H9 (cell line): ENCODE results near the gene CARHSP1. TPM values are rescaled to one million over a fixed set of nuclear protein-coding genes. Genes with fewer than 3 reads are reported as not detected.

Experiments used
- DNase-seq: peaks from one replicate; pipeline ENCODE4 v3.0.0-alpha.2; 2017
- H2AFZ ChIP-seq: one replicate; pipeline ENCODE4 v1.6.1; 2013; ENCODE audit warnings: mild to moderate bottlenecking, low read length, control low read depth, moderate library complexity
- H2AK5ac ChIP-seq: 2 replicates; pipeline ENCODE4 v1.6.1; 2013; ENCODE audit warnings: low read length, control low read depth, mixed read lengths; ENCODE audit not compliant: insufficient read length
- H2BK120ac ChIP-seq: one replicate; pipeline ENCODE4 v1.6.1; 2013; ENCODE audit warnings: low read depth, mild to moderate bottlenecking, low read length, control low read depth, inconsistent platforms; ENCODE audit not compliant: poor library complexity, severe bottlenecking
- H2BK12ac ChIP-seq: 2 replicates; pipeline ENCODE4 v1.6.1; 2013; ENCODE audit warnings: low read length, control low read depth, mixed read lengths, low read depth; ENCODE audit not compliant: insufficient read length
- H2BK15ac ChIP-seq: 2 replicates; pipeline ENCODE4 v1.6.1; 2013; ENCODE audit warnings: low read depth, low read length, control low read depth
- H2BK20ac ChIP-seq: one replicate; pipeline ENCODE4 v1.6.1; 2013; ENCODE audit warnings: low read depth, mild to moderate bottlenecking, low read length, control low read depth, inconsistent platforms; ENCODE audit not compliant: poor library complexity, severe bottlenecking
- H2BK5ac ChIP-seq: 2 replicates; pipeline ENCODE4 v1.6.1; 2013; ENCODE audit warnings: low read length, control low read depth, mixed read lengths; ENCODE audit not compliant: insufficient read length
- H3K14ac ChIP-seq: 2 replicates; pipeline ENCODE4 v1.6.1; 2013; ENCODE audit warnings: low read length, control low read depth; ENCODE audit not compliant: insufficient read depth
- H3K18ac ChIP-seq: 2 replicates; pipeline ENCODE4 v1.6.1; 2013; ENCODE audit warnings: low read depth, mild to moderate bottlenecking, mixed read lengths, low read length, control low read depth; ENCODE audit not compliant: insufficient read length
- H3K23ac ChIP-seq: 2 replicates; pipeline ENCODE4 v1.6.1; 2013; ENCODE audit warnings: low read length, control low read depth, mixed read lengths, low read depth; ENCODE audit not compliant: insufficient read length
- H3K23me2 ChIP-seq: 2 replicates; pipeline ENCODE4 v1.6.1; 2013; ENCODE audit warnings: low read depth, mild to moderate bottlenecking, mixed read lengths, low read length, control low read depth; ENCODE audit not compliant: insufficient read length, poor library complexity, severe bottlenecking
- H3K27ac ChIP-seq: 2 replicates; pipeline ENCODE4 v1.5.1; 2013; ENCODE audit warnings: low read length, control low read depth, mixed read lengths, low read depth; ENCODE audit not compliant: insufficient read length
- H3K27me3 ChIP-seq: 2 replicates; pipeline ENCODE4 v1.6.1; 2013; ENCODE audit warnings: low read length, control low read depth, inconsistent platforms; ENCODE audit not compliant: insufficient read depth
- H3K4ac ChIP-seq: 2 replicates; pipeline ENCODE4 v1.6.1; 2013; ENCODE audit warnings: low read depth, mild to moderate bottlenecking, control low read depth, inconsistent platforms, low read length, moderate library complexity
- H3K4me1 ChIP-seq: 2 replicates; pipeline ENCODE4 v1.6.1; 2013; ENCODE audit warnings: low read length, control low read depth, inconsistent platforms; ENCODE audit not compliant: insufficient read depth
- H3K4me2 ChIP-seq: 2 replicates; pipeline ENCODE4 v1.6.1; 2013; ENCODE audit warnings: low read length, control low read depth, mixed read lengths; ENCODE audit not compliant: insufficient read length, insufficient read depth
- H3K56ac ChIP-seq: 2 replicates; pipeline ENCODE4 v1.6.1; 2013; ENCODE audit warnings: low read depth, mild to moderate bottlenecking, mixed read lengths, low read length, control low read depth; ENCODE audit not compliant: insufficient read length
- H3K79me1 ChIP-seq: 2 replicates; pipeline ENCODE4 v1.6.1; 2013; ENCODE audit warnings: low read depth, mild to moderate bottlenecking, moderate library complexity, low read length, control low read depth, inconsistent platforms; ENCODE audit not compliant: insufficient read depth, poor library complexity, severe bottlenecking
- H3K79me2 ChIP-seq: 2 replicates; pipeline ENCODE4 v1.6.1; 2013; ENCODE audit warnings: low read length, control low read depth, inconsistent platforms; ENCODE audit not compliant: insufficient read depth
- H3K9ac ChIP-seq: 2 replicates; pipeline ENCODE4 v1.6.1; 2013; ENCODE audit warnings: low read length, control low read depth, mixed read lengths; ENCODE audit not compliant: insufficient read length; ENCODE audit errors: extremely low read depth
- H3K9me3 ChIP-seq: one replicate; pipeline ENCODE4 v1.6.1; 2013; ENCODE audit warnings: low read depth, low read length, inconsistent platforms; ENCODE audit not compliant: control insufficient read depth
- H3T11ph ChIP-seq: one replicate; pipeline ENCODE4 v1.6.1; 2013; ENCODE audit warnings: mild to moderate bottlenecking, low read length, control low read depth, inconsistent platforms
- H4K20me1 ChIP-seq: one replicate; pipeline ENCODE4 v1.6.1; 2013; ENCODE audit not compliant: control insufficient read depth, insufficient read length, insufficient read depth
- H4K5ac ChIP-seq: 2 replicates; pipeline ENCODE4 v1.6.1; 2013; ENCODE audit warnings: low read depth, mild to moderate bottlenecking, mixed read lengths, low read length, control low read depth; ENCODE audit not compliant: insufficient read length
- H4K8ac ChIP-seq: replicated peaks from 2 replicates; pipeline ENCODE4 v1.6.1; 2013; ENCODE audit warnings: low read length, control low read depth, mixed read lengths, low read depth; ENCODE audit not compliant: insufficient read length
- H4K91ac ChIP-seq: 2 replicates; pipeline ENCODE4 v1.6.1; 2013; ENCODE audit warnings: low read depth, mild to moderate bottlenecking, moderate library complexity, mixed read lengths, low read length, control low read depth; ENCODE audit not compliant: insufficient read length
- H3K27ac Mint-ChIP-seq, 3 experiments: 2 replicates in 2 of 3; 3 replicates in 1 of 3; pipeline ENCODE4 v1.8.0; 2020 to 2021; ENCODE audit warnings: mixed read lengths in 3 of 3, mild to moderate bottlenecking in 1 of 3, moderate library complexity in 1 of 3
- H3K27me3 Mint-ChIP-seq: 2 replicates; pipeline ENCODE4 v1.8.0; 2021; ENCODE audit warnings: low read depth, mild to moderate bottlenecking, moderate library complexity, mixed read lengths
- H3K36me3 Mint-ChIP-seq, 3 experiments: 2 replicates in 2 of 3; 3 replicates in 1 of 3; pipeline ENCODE4 v1.8.0; 2020 to 2021; ENCODE audit warnings: low read depth in 3 of 3, mixed read lengths in 3 of 3; ENCODE audit not compliant: insufficient read depth in 1 of 3
- H3K4me1 Mint-ChIP-seq, 2 experiments: 2 replicates each; pipeline ENCODE4 v1.8.0; 2020; ENCODE audit warnings: mixed read lengths in 2 of 2
- H3K4me3 Mint-ChIP-seq, 2 experiments: 2 replicates in 1 of 2; 3 replicates in 1 of 2; pipeline ENCODE4 v1.8.0; 2020 to 2021; ENCODE audit warnings: mild to moderate bottlenecking in 2 of 2, mixed read lengths in 2 of 2, moderate library complexity in 1 of 2
- H3K9me3 Mint-ChIP-seq, 2 experiments: 2 replicates in 1 of 2; 3 replicates in 1 of 2; pipeline ENCODE4 v1.8.0; 2020; ENCODE audit warnings: mild to moderate bottlenecking in 2 of 2, mixed read lengths in 2 of 2, moderate library complexity in 1 of 2
- CTCF ChIP-seq: fragments of 200-600 bp; sonication (generic); conservative IDR thresholded peaks from 3 replicates; pipeline ENCODE4 v1.8.0; 2021; ENCODE audit warnings: antibody characterized with exemption, mild to moderate bottlenecking
- WGBS: extraction: QIAGEN DNeasy Blood & Tissue Kit; methylation state at CpG from one replicate; pipeline ENCODE4 v1.1.7; 2013; ENCODE audit warnings: missing lambda C conversion rate, low lambda C conversion rate, mixed read lengths; ENCODE audit not compliant: insufficient read length; ENCODE audit errors: extremely low coverage; 5-methylcytosine and 5-hydroxymethylcytosine counted together
- total RNA-seq: library from RNA; stranded (reverse); gene quantifications from 2 replicates; pipeline ENCODE4 v1.2.1, GENCODE V29; 2021

The CARHSP1 gene
- total RNA-seq, 1 experiment from 2014 or later: 194 TPM

- no CpG with 5 or more reads among the region's 14 CpGs for WGBS
- H3K4me3 Mint-ChIP-seq: no peak overlapping the region
Observed at GRCh38 chr16:8893976-8894690, 25.3 kb upstream of the CARHSP1 start.

More at GRCh38 chr16:8893976-8894690, 25.3 kb upstream of the CARHSP1 start:
- Histone ChIP-seq H3K23me2 (no peaks in the 10 kb centered on the region), H3K4me2 (no peak overlapping the region), H2BK20ac (no peak overlapping the region), H3K4me1 (no peaks in the 10 kb centered on the region), H3K9ac (no peak overlapping the region), H3K27ac (no peak overlapping the region), H3K23ac (no peak overlapping the region), H3K79me2 (no peaks in the 10 kb centered on the region), H4K91ac (no peak overlapping the region), H2BK15ac (no peak overlapping the region), H3K14ac (no peak overlapping the region), H3K56ac (no peak overlapping the region), H2AK5ac (no peak overlapping the region), H3K4ac (no peak overlapping the region), H3K9me3 (no peaks in the 10 kb centered on the region), H4K8ac (no peak overlapping the region), H3K79me1 (no peaks in the 10 kb centered on the region), H3K18ac (no peak overlapping the region), H3K27me3 (no peaks in the 10 kb centered on the region), H2BK12ac (no peak overlapping the region), H3T11ph (no peak overlapping the region), H4K5ac (no peak overlapping the region), H4K20me1 (no peaks in the 10 kb centered on the region), H2BK5ac (no peak overlapping the region), H2AFZ (no peak overlapping the region), H2BK120ac (no peak overlapping the region)
- TF ChIP-seq CTCF: no peak
- no peaks in the 10 kb centered on the region; a peak in 1 of 4 replicates for H3K4me1 Mint-ChIP-seq
- H3K27ac Mint-ChIP-seq: no peak overlapping the region; a peak in 1 of 7 replicates
- peaks cover 1% of the 10 kb centered on the region; the same call in 1 of the 2 replicates for H3K27me3 Mint-ChIP-seq
- H3K9me3 Mint-ChIP-seq: no peaks in the 10 kb centered on the region
- H3K36me3 Mint-ChIP-seq: peaks cover 68 to 91% (median 91%) of the 10 kb centered on the region in 3 experiments
- DNase-seq: no peak
